HG02642 (cell line): ENCODE results near the gene SLCO3A1.

Source experiments
- ATAC-seq: cut with Tn5 transposase; IDR thresholded peaks from one replicate; pipeline ENCODE4 v1.9.1; 2021; ENCODE audit warnings: mild to moderate bottlenecking; ENCODE audit not compliant: unreplicated experiment, poor library complexity

Gene SLCO3A1

DNA sequence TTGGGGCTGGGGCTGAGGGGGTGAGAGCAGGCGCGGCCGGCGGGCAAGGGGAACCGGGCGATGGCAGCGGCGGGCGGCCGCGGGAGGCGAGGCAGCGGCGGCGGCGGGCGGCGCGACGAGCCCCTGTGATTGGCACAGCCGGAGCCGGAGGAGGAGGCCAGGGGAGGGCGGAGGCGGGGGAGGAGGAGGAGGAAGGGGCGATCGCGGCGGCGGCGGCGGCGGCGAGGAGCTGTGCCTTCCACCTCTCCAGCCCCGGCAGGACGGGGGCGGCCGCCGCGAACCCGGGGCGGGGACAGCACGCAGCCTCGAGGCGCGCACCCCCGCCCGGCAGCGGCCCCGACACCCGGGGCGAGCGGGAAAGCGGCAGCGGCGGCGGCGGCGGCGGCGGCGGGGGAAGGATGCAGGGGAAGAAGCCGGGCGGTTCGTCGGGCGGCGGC is at the start of gene SLCO3A1:
TSS of gene SLCO3A1 (plus strand) at position 198 of the 437 bp plus-strand sequence.
- ATAC-seq = peak; percentile 30

DNA sequence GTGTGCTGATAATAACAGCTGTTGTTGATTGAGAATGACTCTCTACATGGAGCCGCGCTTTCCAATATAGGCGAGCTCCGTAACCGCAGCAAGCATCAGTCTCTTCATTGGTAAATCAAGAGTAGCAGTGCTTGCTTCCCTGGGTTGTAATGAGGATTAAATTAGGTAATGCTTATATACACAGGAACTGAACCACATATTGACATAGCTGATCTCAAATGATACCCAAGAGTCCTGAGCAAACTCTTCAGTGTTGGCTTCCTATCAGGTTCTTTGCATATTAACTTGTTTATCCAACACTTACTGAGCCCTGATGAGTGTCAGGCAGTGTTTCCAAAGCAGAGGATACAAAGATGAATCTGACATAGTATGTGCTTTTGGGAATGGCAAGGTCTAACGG is 46.4 kb upstream of the SLCO3A1 start:
- no peak for ATAC-seq

DNA sequence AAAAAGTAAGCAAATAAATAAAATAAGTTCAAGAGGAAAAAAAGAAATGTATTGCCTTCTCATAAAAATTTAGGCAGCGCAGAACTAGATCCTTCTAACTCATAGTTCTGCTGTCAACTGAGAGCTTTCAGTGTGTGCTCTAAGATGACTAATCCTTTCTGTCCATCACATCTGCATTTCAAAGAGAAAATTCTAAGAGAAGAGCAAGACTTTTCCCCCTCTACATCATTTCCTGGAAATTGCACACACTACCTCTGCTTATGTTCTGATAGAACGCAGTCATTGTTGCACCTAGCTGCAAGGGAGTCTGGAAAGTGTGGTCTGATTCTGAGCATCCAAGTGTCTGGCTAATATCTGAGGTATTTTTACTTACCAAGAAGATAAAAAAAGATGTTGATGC is 39.6 kb upstream of the SLCO3A1 start:
- ATAC-seq = no peak

DNA sequence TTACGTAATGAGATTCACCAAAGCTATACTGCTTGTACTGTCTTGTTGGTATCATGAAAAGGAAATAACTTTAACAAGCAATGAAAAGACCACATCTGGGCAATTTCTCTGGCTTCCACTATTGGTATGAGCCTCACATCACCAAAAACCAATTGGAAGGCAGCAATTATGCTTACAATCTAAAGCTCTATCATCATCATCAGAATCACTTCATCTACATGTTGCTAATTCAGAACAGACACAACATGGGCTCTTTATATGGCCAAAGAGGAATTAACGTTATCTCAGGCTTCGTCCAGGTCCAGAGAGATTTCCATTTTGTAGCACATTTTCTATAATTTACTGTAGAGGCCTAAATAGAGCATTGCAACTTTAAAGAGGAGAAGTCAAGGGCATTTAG is 36.6 kb upstream of the SLCO3A1 start:
- no peak for ATAC-seq

DNA sequence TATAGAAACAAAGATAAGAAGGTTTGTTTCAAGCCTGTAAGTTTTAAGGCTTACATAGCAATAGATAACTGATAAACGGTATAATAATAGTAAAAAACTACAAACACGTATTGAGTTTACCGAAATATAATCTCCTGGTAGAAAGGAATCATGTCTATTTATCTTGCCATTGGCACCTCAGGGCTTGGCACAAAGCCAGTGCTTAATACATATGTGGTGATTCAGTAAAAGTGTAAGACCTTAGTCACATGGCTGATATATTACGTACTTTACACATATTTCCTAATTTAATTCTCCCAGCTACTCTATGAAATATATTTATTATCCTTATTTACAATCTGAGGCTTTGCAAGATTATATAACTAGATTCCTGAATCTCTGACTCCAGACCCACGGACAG is 32.0 kb upstream of the SLCO3A1 start:
- no peak for ATAC-seq

DNA sequence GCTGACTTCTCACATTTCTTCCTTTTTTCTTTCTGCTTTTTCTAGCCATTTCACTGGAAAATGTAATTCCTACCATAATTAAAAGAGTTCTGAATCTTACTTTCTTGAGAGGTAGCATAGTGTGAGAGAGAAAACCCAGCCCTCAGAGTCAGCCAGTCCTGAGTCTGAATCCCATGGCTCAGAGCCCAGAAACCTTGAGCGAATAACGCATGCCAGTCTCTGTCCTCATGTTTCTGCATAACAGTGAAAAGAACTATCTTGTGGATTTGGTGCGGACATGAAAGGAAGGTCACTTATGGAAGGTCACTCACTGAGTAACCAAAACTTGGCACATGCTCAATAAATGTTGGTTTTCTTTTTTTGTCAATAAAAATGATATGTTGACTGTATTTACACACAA is 29.3 kb upstream of the SLCO3A1 start:
- ATAC-seq = no peak

DNA sequence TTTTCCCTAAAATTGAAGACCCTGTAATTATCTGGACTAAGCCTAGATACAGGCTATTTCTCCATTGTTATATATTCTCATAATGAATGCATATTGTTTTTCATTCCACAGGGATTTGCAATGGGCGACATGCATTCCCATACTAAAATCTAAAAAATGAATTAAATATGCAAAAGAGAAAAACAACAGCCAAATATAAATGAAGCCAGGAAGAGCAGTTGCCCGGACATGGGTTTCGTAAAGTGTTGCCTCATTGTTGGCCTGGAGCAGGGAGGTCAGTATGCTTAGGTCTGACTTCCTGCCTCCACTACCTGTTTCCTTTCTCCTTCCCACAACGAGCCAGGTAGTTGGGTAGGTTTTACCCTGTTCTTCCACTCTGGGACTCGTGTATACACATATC is 27.1 kb upstream of the SLCO3A1 start:
- no peak for ATAC-seq

DNA sequence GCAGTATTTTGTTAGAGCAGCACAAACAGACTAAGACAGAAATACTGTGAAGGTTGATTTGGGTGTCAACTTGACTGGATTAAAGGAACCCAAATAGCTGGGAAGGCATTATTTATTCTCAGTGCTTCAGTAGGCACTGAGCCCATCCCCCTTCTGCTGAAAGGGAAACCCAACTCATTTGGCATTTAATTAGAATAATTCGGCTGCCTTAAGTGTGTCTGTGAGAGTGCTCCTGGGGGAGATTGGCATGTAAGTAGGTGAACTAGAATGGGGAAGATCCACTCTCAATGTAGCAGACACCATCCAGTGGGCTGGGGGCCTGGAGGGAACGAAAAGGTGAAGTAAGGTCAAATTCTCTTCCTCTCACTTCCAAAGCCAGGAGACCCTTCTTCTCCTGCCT is 20.5 kb upstream of the SLCO3A1 start:
- ATAC-seq = no peak

DNA sequence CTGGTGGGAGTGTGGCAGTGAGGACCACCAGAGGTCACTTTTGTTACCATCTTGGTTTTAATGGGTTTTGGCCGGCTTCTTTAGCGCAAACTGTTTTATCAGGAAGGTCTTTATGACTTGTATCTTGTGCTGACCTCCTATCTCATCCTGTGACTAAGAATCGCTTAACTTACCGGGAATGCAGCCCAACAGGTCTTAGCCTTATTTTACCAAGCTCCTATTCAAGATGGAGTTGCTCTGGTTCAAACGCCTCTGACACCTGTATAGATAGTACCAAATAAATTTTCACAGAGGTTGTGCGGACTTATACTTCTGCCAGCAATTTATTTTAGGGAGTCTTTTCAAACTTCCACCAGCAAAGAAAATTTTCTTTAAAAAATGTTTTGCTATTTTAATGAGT is 13.6 kb upstream of the SLCO3A1 start:
- ATAC-seq = no peak

DNA sequence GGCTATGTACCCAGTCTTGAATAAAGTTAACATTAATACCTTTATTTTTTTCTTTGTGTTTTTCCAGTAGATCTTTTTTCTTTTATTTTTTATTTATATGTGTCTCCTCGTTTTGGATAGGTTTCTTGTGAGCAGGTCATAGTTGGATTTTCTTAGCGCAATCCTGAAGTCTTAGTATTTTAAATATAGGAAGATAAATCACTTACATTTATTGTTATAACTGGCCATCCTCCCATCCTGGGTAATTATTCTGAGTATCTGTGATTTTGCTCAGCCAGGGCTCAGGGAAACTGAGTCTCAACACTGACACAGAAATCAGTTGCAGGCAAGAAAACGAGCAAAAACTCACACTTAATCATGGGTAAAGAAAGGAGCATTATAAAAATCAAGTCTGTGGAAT is 11.6 kb upstream of the SLCO3A1 start:
- no peak for ATAC-seq

DNA sequence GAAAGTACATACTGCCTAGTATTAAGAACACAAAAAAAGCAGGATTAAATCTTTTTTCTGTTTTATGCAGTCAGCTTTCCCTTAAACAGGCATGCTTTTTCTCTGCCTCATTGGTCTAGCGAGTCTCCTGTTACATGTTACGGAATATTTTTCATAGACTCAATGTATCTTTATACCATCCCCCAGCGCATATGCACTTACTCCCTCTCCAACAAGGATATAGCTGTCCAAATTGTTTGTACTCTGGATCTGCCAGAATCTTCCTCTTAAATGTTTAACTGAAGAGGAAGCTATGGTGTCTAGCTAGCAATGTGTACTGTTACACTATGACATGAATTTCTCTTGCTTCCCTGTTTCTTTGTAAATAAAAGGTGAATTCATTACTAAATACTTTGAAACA is 9.2 kb upstream of the SLCO3A1 start:
- no peak for ATAC-seq

DNA sequence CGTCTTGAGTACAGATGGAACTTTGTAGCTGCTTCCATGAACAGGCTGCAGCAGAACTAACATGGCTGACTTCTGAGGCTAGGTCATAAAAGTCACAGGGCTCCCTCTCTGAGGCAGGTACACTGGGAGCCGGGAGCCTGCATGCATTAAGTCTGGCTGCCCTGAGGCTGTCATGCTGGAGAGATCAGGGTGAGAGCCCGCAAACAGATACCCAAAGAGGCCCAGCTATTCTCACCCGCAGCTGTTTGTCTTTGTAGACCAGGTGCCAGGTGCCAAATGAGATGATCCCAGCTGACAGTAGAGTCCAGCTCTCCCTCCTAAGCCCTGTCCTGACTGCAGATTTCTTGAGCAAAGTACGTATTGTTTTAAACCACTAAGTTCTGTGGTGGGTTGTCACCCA is 8.6 kb upstream of the SLCO3A1 start:
- no peak for ATAC-seq

DNA sequence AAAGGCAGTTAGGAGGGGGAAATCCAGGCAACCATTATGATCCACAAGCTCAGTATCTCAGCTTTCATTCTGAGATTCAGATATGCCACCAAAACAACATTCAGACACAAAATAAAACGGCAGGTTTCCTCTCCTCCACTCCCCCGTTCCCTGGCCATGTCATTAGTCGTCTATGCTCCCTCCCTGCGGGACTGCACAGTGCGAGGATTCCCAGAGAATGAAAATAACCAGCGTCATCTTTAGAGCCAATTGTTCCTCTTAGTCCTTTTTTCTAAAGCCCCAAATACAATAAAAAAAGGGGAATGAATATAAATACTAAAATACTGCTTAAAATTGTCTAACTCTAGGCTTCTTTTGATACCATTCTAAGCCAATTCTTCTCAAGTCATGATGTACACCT is 7.8 kb upstream of the SLCO3A1 start:
- no peak for ATAC-seq

DNA sequence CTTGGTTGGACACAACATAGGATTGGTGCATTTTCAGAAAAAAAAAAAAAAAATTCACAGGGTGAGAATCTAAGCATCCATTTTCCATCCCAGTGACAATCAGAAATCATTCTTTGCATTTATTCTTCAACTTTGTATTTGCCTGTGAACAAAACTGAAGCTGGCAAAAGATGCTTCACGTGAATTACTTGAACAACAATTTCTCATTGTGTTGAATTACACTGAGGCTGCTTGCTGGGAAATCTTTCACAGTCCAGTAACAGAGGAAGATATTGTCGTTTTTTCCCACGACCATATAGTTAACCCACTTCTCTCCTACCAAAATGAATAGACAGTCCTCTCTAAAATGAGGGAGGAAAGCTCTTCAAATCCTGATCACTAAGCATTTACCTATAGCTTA is 4.3 kb upstream of the SLCO3A1 start:
- no peak for ATAC-seq

DNA sequence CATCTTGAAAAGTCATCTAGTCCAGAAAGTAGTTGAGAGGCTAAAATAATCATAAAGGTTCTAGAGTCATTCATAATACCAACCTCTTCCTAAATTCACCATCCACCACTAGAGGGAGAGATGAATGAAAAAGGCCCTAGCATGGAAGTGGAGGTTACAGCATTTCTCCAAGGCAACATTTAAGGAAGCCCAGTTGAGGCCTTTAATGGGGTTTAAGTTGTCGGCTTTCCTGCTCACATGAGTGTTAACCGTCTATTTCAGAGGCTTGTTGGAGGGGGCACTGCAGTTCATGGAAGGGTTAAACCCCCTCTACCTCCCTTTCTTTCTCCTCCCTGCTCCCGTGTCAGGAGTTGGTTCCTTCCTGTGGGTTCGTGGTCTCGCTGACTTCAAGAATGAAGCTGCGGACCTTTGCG is 3.8 kb upstream of the SLCO3A1 start:
- ATAC-seq = no peak

DNA sequence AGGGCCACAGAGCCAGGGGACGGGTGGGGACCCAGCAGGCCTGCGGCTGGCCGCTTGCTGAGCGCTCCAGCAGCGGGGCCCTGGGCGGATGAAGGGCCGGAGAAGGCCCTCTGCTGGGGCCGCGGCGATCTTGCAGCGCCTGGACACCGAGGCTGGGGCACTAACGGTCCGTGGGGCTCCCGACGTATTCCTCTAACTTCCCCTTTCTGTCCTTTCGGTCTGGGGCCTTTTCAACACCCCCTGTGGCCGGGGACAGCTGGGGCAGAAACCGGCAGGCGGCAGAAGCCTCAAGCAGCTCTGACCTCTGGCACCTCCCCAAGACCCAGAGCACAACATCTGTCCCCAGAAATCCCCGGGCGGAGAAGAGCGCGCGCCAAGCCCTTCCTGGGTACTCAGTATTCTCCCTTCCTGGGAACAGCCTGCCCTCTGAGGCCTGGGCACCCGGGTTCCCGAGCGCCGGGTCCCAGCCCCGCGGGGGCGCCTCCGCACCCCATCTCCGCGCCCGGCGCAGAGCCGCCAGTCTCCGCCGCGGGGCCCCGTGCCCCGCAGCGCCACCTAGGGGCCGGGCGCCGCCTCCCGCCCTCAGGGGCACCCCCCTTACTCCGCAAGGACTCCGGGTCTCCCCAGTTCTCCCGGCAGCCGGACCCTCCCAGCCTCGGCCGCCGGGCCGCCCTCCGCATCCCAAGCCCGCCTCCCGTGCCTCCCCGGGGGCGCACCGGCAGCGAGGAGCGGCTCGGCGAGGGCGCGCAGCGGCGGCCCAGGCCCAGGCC is 582 bp upstream of the SLCO3A1 start:
- peak; percentile 60 for ATAC-seq

DNA sequence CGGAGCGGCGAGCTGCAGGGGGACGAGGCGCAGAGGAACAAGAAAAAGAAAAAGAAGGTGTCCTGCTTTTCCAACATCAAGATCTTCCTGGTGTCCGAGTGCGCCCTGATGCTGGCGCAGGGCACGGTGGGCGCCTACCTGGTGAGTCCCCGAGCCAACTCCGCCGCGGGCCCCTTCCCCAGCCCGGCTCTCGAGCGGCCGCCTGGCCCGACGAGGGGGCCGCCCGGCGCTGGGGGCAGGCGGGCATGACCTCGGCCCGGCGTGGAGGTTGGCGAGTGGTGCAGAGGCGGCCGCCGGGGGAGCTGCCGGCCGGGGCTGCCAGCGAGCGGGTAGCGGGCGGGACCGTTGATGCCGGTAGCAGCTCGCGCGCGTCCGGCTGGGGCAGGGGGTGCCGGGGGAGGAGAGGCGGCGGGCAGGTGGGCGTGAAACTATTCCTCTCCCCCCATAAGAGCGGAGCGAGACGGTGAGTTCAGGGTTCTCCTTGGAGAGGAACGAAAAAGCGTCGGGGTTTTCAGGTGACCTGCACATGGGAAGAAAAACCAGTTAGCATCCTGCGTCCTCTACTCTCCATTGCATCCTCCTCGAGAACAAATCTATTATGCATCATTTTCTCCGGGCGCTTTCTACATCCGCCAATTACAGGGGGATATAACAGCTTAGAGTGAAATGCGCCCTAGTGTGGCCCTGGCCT is 585 bp downstream of the SLCO3A1 start:
- peak; percentile 12 for ATAC-seq

DNA sequence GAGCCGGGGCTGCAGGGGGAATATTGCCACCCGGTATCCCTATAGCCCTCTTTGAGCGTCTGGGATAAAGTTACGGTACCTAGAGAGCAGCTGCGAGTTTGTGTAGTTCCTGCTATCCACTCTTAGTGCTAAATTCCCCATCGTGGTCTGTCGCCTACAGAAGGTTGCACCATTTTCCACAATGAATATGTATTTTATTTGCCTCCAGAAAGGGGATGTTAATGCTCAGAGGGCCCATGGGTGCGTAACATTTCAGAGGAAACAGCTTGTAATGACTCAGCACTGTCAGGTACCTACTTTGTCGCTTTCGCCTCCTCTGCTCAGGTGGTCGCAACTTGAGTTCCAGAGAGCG is 1.1 kb downstream of the SLCO3A1 start:
- ATAC-seq = no peak

DNA sequence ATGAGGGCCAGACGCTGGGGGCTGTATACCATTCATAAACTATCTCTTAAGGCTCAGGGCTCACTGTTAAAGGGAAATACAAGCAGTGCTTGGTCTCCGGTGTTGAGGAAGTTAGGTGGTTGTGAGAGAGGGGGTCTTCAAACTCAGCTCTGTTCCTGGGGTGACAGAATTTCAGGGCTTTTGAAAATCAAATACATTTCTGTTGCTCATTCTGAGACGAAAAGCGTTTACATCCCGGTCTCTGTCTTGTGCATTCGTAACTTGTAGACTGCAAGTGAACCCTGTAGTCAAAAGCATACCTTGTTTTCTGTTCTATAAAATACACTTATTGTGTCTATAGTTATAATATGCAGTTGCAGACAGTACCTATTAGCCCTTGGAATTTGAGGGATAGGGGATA is 1.7 kb downstream of the SLCO3A1 start:
- ATAC-seq = no peak

DNA sequence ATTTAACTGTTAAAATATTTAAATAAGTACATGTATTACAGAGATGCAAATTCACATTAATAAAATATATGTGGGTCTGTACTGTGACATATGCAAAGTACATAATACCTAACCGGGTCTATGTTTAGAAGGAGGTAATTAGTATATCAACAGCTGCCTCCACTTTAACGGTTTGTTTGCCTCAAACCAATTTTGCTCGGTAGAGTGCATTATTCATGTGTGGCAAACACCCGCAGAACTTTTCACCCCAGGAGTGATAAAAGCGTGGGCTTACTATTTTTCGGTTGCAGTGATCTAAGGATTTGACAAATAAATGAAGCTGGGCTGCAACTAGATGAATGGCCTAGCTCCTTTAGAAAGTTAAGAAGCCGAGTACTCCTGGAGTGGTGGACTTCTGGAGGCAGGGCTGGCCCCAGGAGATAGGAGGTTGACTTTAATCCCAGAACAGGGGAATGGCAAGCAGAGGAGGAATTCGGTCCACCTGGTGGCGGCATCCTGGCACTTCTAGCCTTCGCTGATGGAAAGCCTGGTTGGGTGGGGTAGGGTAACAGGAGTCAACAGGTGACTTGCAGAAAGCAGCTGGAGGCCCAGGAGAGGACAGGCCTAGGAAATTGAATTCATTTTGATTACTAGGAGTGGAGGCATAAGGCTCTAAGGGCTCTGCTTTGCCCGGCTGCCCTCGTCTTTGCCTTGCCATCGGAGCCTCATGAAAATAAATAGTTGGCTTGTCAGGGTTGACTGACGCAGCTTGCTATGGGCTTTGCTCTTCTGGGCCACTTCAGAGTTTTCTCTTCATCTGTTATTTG is 2.4 kb downstream of the SLCO3A1 start:
- ATAC-seq = peak; percentile 18

DNA sequence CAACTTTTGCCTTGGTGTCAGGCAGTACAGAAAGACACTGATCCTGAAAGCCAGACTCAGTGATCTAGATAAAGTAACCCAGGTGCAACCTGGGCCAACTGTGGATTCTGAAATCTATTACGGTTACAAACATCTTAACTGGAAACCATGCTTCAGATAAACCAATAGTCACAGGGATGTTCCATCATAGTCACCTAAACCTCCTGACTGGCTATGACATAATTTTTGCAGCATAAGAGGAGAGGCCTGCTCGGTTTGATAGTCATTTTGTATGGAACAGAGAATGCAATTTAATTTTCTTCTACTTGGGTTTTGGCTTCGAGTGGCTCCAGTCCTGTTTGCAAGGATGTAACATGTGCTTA is 3.7 kb downstream of the SLCO3A1 start:
- no peak for ATAC-seq
